Epithelial cell of esophagus (primary cell): ENCODE data around the gene HSD17B11.
A peak's percentile ranks its signal among the peaks of the same experiment; 100 is the strongest.
"Not testable (repeated sequence)": the region's sequence is repeated elsewhere in the genome, so short reads cannot be mapped to it uniquely, and the experiment has no call there.

Experiments
- DNase-seq: peaks from one replicate; pipeline ENCODE4 v3.0.0; 2010; ENCODE audit warnings: low read depth
- H3K4me3 ChIP-seq: 2 replicates; pipeline ENCODE4 v1.5.1; 2011; ENCODE audit warnings: mild to moderate bottlenecking, low read length, control low read depth
- CTCF ChIP-seq: IDR thresholded peaks from 2 replicates; pipeline ENCODE4 v1.5.1; 2011; ENCODE audit warnings: low read depth, mild to moderate bottlenecking, low read length, control low read depth, inconsistent platforms; ENCODE audit not compliant: insufficient read depth; ENCODE audit errors: missing control alignments

Gene HSD17B11

GRCh38 chr4:87356832-87357526 lies 34.0 kb downstream of the HSD17B11 start:
- no peak overlapping the region for H3K4me3 ChIP-seq
- TF ChIP-seq CTCF = no peak
- peak; percentile 81 for DNase-seq

- DNase-seq = peak; percentile 61
- no peak for TF ChIP-seq CTCF
- H3K4me3 ChIP-seq = no peak overlapping the region
Measured at GRCh38 chr4:87354168-87355102, 36.6 kb downstream of the HSD17B11 start.

- no peak overlapping the region for H3K4me3 ChIP-seq
- peak; percentile 69 for DNase-seq
- TF ChIP-seq CTCF = peak; percentile 77
Measured at GRCh38 chr4:87353592-87353991, 37.4 kb downstream of the HSD17B11 start.

- TF ChIP-seq CTCF = no peak
- H3K4me3 ChIP-seq = no peak overlapping the region
- no peak for DNase-seq
Measured at GRCh38 chr4:87345139-87345538, 45.8 kb downstream of the HSD17B11 start.

GRCh38 chr4:87342872-87343271 lies 48.1 kb downstream of the HSD17B11 start:
- no peak overlapping the region for H3K4me3 ChIP-seq
- no peak for TF ChIP-seq CTCF
- DNase-seq = no peak

GRCh38 chr4:87341954-87342635 lies 48.9 kb downstream of the HSD17B11 start:
- H3K4me3 ChIP-seq = not testable (repeated sequence)
- DNase-seq = peak; percentile 69

GRCh38 chr4:87339440-87339839 lies 51.5 kb downstream of the HSD17B11 start:
- TF ChIP-seq CTCF = no peak
- no peak overlapping the region for H3K4me3 ChIP-seq
- peak; percentile 8 for DNase-seq
